Measurements from ENCODE around the gene PNMA8C. TPM values are rescaled to one million over a fixed set of nuclear protein-coding genes. Genes with fewer than 3 reads are reported as not detected.

The PNMA8C gene
- polyA plus RNA-seq, 2 donors = not detected

GRCh38 chr19:46386996-46387712, 41.6 kb downstream of the PNMA8C start:
- no peak overlapping the region for H3K27ac ChIP-seq (ENCODE audit: low read depth in 2 of 2, low read length in 1 of 2)
- H3K27me3 ChIP-seq (ENCODE audit: control insufficient read depth in 1 of 2, insufficient read depth in 2 of 2, low read length in 2 of 2) = no peaks in the 10 kb centered on the region
- H3K4me1 ChIP-seq (ENCODE audit: control insufficient read depth in 2 of 2, insufficient read depth in 2 of 2, low read length in 1 of 2) = no peaks in the 10 kb centered on the region
- WGBS, 2 donors = 95 to 96% methylated on average over 30 of the region's 30 CpGs
- no peak overlapping the region for H3K4me3 ChIP-seq (ENCODE audit: low read depth in 1 of 2, low read length in 2 of 2)
- no peaks in the 10 kb centered on the region for H3K9me3 ChIP-seq (ENCODE audit: control insufficient read depth in 2 of 2, insufficient read depth in 1 of 2, low read depth in 1 of 2, low read length in 1 of 2)
- peaks cover 2 to 56% of the 10 kb centered on the region in 2 donors for H3K36me3 ChIP-seq (ENCODE audit: control insufficient read depth in 2 of 2, insufficient read depth in 2 of 2, low read length in 1 of 2)

GRCh38 chr19:46386151-46386550, 42.6 kb downstream of the PNMA8C start:
- Histone ChIP-seq H3K9me3 (ENCODE audit: control insufficient read depth in 2 of 2, insufficient read depth in 1 of 2, low read depth in 1 of 2, low read length in 1 of 2) (no peaks in the 10 kb centered on the region), H3K27me3 (ENCODE audit: control insufficient read depth in 1 of 2, insufficient read depth in 2 of 2, low read length in 2 of 2) (no peaks in the 10 kb centered on the region), H3K4me1 (ENCODE audit: control insufficient read depth in 2 of 2, insufficient read depth in 2 of 2, low read length in 1 of 2) (no peaks in the 10 kb centered on the region), H3K36me3 (ENCODE audit: control insufficient read depth in 2 of 2, insufficient read depth in 2 of 2, low read length in 1 of 2) (peaks cover 2 to 52% of the 10 kb centered on the region in 2 donors), H3K4me3 (ENCODE audit: low read depth in 1 of 2, low read length in 2 of 2) (no peak overlapping the region), H3K27ac (ENCODE audit: low read depth in 2 of 2, low read length in 1 of 2) (no peak overlapping the region)
- 85 to 89% methylated on average over 10 of the region's 10 CpGs for WGBS, 2 donors

- H3K36me3 ChIP-seq (ENCODE audit: control insufficient read depth in 2 of 2, insufficient read depth in 2 of 2, low read length in 1 of 2) = peaks cover 2 to 48% of the 10 kb centered on the region in 2 donors
- H3K9me3 ChIP-seq (ENCODE audit: control insufficient read depth in 2 of 2, insufficient read depth in 1 of 2, low read depth in 1 of 2, low read length in 1 of 2) = no peaks in the 10 kb centered on the region
- no peak overlapping the region for H3K4me3 ChIP-seq (ENCODE audit: low read depth in 1 of 2, low read length in 2 of 2)
- H3K4me1 ChIP-seq (ENCODE audit: control insufficient read depth in 2 of 2, insufficient read depth in 2 of 2, low read length in 1 of 2) = no peaks in the 10 kb centered on the region
- 62 to 72% methylated on average over 11 of the region's 11 CpGs for WGBS, 2 donors
- H3K27ac ChIP-seq (ENCODE audit: low read depth in 2 of 2, low read length in 1 of 2) = no peak overlapping the region
- H3K27me3 ChIP-seq (ENCODE audit: control insufficient read depth in 1 of 2, insufficient read depth in 2 of 2, low read length in 2 of 2) = no peaks in the 10 kb centered on the region
Measured at GRCh38 chr19:46385636-46386035, 43.1 kb downstream of the PNMA8C start.

GRCh38 chr19:46384396-46384795, 44.3 kb downstream of the PNMA8C start:
- 91 to 94% methylated on average over 11 of the region's 11 CpGs for WGBS, 2 donors
- peaks cover 2 to 41% of the 10 kb centered on the region in 2 donors for H3K36me3 ChIP-seq (ENCODE audit: control insufficient read depth in 2 of 2, insufficient read depth in 2 of 2, low read length in 1 of 2)
- H3K4me1 ChIP-seq (ENCODE audit: control insufficient read depth in 2 of 2, insufficient read depth in 2 of 2, low read length in 1 of 2) = no peaks in the 10 kb centered on the region
- no peak overlapping the region for H3K27ac ChIP-seq (ENCODE audit: low read depth in 2 of 2, low read length in 1 of 2)
- H3K4me3 ChIP-seq (ENCODE audit: low read depth in 1 of 2, low read length in 2 of 2) = no peak overlapping the region
- no peaks in the 10 kb centered on the region for H3K9me3 ChIP-seq (ENCODE audit: control insufficient read depth in 2 of 2, insufficient read depth in 1 of 2, low read depth in 1 of 2, low read length in 1 of 2)
- H3K27me3 ChIP-seq (ENCODE audit: control insufficient read depth in 1 of 2, insufficient read depth in 2 of 2, low read length in 2 of 2) = no peaks in the 10 kb centered on the region

GRCh38 chr19:46383846-46384245, 44.9 kb downstream of the PNMA8C start:
- H3K4me1 ChIP-seq (ENCODE audit: control insufficient read depth in 2 of 2, insufficient read depth in 2 of 2, low read length in 1 of 2) = no peaks in the 10 kb centered on the region
- peaks cover 2 to 40% of the 10 kb centered on the region in 2 donors for H3K36me3 ChIP-seq (ENCODE audit: control insufficient read depth in 2 of 2, insufficient read depth in 2 of 2, low read length in 1 of 2)
- no peak overlapping the region for H3K27ac ChIP-seq (ENCODE audit: low read depth in 2 of 2, low read length in 1 of 2)
- 83% methylated on average over 7 of the region's 7 CpGs for WGBS, 2 donors
- no peaks in the 10 kb centered on the region for H3K27me3 ChIP-seq (ENCODE audit: control insufficient read depth in 1 of 2, insufficient read depth in 2 of 2, low read length in 2 of 2)
- H3K9me3 ChIP-seq (ENCODE audit: control insufficient read depth in 2 of 2, insufficient read depth in 1 of 2, low read depth in 1 of 2, low read length in 1 of 2) = no peaks in the 10 kb centered on the region
- no peak overlapping the region for H3K4me3 ChIP-seq (ENCODE audit: low read depth in 1 of 2, low read length in 2 of 2)

GRCh38 chr19:46383171-46383815, 45.4 kb downstream of the PNMA8C start:
- WGBS, 2 donors = 87 to 95% methylated on average over 22 of the region's 23 CpGs
- H3K36me3 ChIP-seq (ENCODE audit: control insufficient read depth in 2 of 2, insufficient read depth in 2 of 2, low read length in 1 of 2) = peaks cover 2 to 35% of the 10 kb centered on the region in 2 donors
- no peak overlapping the region for H3K27ac ChIP-seq (ENCODE audit: low read depth in 2 of 2, low read length in 1 of 2)

GRCh38 chr19:46381756-46382345, 46.9 kb downstream of the PNMA8C start:
- WGBS, 2 donors = 82 to 83% methylated on average over 15 of the region's 15 CpGs
- no peaks in the 10 kb centered on the region for H3K27me3 ChIP-seq (ENCODE audit: control insufficient read depth in 1 of 2, insufficient read depth in 2 of 2, low read length in 2 of 2)
- no peaks in the 10 kb centered on the region for H3K9me3 ChIP-seq (ENCODE audit: control insufficient read depth in 2 of 2, insufficient read depth in 1 of 2, low read depth in 1 of 2, low read length in 1 of 2)
- H3K4me3 ChIP-seq (ENCODE audit: low read depth in 1 of 2, low read length in 2 of 2) = no peak overlapping the region
- H3K36me3 ChIP-seq (ENCODE audit: control insufficient read depth in 2 of 2, insufficient read depth in 2 of 2, low read length in 1 of 2) = peaks cover 5 to 25% of the 10 kb centered on the region in 2 donors
- H3K27ac ChIP-seq (ENCODE audit: low read depth in 2 of 2, low read length in 1 of 2) = no peak overlapping the region
- H3K4me1 ChIP-seq (ENCODE audit: control insufficient read depth in 2 of 2, insufficient read depth in 2 of 2, low read length in 1 of 2) = no peaks in the 10 kb centered on the region

More at GRCh38 chr19:46383171-46383815, 45.4 kb downstream of the PNMA8C start:
- Histone ChIP-seq H3K4me1 (ENCODE audit: control insufficient read depth in 2 of 2, insufficient read depth in 2 of 2, low read length in 1 of 2) (no peaks in the 10 kb centered on the region), H3K4me3 (ENCODE audit: low read depth in 1 of 2, low read length in 2 of 2) (no peak overlapping the region), H3K9me3 (ENCODE audit: control insufficient read depth in 2 of 2, insufficient read depth in 1 of 2, low read depth in 1 of 2, low read length in 1 of 2) (no peaks in the 10 kb centered on the region), H3K27me3 (ENCODE audit: control insufficient read depth in 1 of 2, insufficient read depth in 2 of 2, low read length in 2 of 2) (no peaks in the 10 kb centered on the region)

- Histone ChIP-seq H3K4me1 (ENCODE audit: control insufficient read depth in 2 of 2, insufficient read depth in 2 of 2, low read length in 1 of 2) (no peaks in the 10 kb centered on the region), H3K4me3 (ENCODE audit: low read depth in 1 of 2, low read length in 2 of 2) (no peak overlapping the region), H3K9me3 (ENCODE audit: control insufficient read depth in 2 of 2, insufficient read depth in 1 of 2, low read depth in 1 of 2, low read length in 1 of 2) (no peaks in the 10 kb centered on the region), H3K27ac (ENCODE audit: low read depth in 2 of 2, low read length in 1 of 2) (no peak overlapping the region), H3K27me3 (ENCODE audit: control insufficient read depth in 1 of 2, insufficient read depth in 2 of 2, low read length in 2 of 2) (no peaks in the 10 kb centered on the region), H3K36me3 (ENCODE audit: control insufficient read depth in 2 of 2, insufficient read depth in 2 of 2, low read length in 1 of 2) (peaks cover 5 to 26% of the 10 kb centered on the region in 2 donors)
- 100% methylated on average over 2 of the region's 2 CpGs for WGBS, 2 donors
Measured at GRCh38 chr19:46381346-46381745, 47.4 kb downstream of the PNMA8C start.

- Histone ChIP-seq H3K4me3 (ENCODE audit: low read depth in 1 of 2, low read length in 2 of 2) (no peak overlapping the region), H3K4me1 (ENCODE audit: control insufficient read depth in 2 of 2, insufficient read depth in 2 of 2, low read length in 1 of 2) (no peaks in the 10 kb centered on the region)
Measured at GRCh38 chr19:46380690-46381089, 48.0 kb downstream of the PNMA8C start.

More at GRCh38 chr19:46380690-46381089, 48.0 kb downstream of the PNMA8C start:
- 91 to 98% methylated on average over 2 of the region's 2 CpGs for WGBS, 2 donors
- no peaks in the 10 kb centered on the region for H3K9me3 ChIP-seq (ENCODE audit: control insufficient read depth in 2 of 2, insufficient read depth in 1 of 2, low read depth in 1 of 2, low read length in 1 of 2)
- no peak overlapping the region for H3K27ac ChIP-seq (ENCODE audit: low read depth in 2 of 2, low read length in 1 of 2)
- peaks cover 5 to 32% of the 10 kb centered on the region in 2 donors for H3K36me3 ChIP-seq (ENCODE audit: control insufficient read depth in 2 of 2, insufficient read depth in 2 of 2, low read length in 1 of 2)
- no peaks in the 10 kb centered on the region for H3K27me3 ChIP-seq (ENCODE audit: control insufficient read depth in 1 of 2, insufficient read depth in 2 of 2, low read length in 2 of 2)

All from esophagus (tissue), 2 donors.